Activated CD4-positive, alpha-beta T cell treated with anti-CD3 and anti-CD28 coated beads for 1 hour (primary cell): ENCODE data around the gene MCCC1.
"Not testable (repeated sequence)": the region's sequence is repeated elsewhere in the genome, so short reads cannot be mapped to it uniquely, and the experiment has no call there.

Experiments
- DNase-seq: peaks from one replicate; pipeline ENCODE4 v3.0.0-alpha.2; 2020

Gene MCCC1

DNA sequence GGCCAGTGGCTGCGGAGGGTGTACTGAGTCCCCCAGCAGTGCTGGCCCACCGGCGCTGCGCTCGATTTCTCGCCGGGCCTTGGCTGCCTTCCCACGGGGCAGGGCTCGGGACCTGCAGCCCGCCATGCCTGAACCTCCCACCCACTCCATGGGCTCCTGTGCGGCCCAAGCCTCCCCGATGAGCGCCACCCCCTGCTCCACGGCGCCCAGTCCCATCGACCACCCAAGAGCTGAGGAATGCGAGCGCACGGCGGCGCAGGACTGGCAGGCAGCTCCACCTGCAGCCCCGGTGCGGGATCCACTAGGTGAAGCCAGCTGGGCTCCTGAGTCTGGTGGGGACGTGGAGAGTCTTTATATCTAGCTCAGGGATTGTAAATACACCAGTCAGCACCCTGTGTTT lies 1.7 kb upstream of the MCCC1 start:
- not testable (repeated sequence) for DNase-seq

DNA sequence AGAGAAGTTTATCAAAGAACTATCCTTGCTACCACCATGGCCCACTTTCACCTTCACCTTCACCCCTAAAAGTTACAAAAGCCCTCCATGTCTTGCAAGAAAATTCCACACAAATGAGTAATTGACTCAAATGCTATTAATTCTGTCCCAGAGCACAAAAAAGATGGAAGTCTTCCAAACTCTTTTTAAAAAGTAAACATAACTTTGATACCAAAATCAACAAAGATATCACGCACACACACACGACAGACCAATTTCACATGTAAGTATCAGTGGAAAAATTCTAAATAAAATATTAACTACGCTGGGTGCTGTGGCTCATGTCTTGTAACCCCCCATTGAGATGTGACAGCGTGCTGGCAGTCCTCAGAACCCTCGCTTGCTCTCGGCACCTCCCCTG lies 1.1 kb upstream of the MCCC1 start:
- no peak for DNase-seq

DNA sequence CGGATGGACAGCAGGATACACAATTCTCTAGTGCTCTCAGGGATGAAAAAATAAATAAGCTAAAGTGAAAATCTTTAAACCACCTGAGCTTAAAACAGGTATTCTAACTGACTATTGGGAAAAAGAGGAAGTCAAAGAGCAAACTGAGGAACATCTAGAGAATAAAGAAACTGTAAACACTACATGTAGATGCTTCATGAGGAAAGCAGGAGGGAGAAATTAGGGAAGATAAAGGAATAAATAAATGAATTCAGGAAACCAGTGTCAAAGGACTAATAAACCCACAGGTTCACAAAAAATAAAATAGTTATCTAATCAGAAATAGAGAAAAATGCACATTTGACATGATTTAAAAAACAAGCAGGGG lies 525 bp upstream of the MCCC1 start:
- no peak for DNase-seq

DNA sequence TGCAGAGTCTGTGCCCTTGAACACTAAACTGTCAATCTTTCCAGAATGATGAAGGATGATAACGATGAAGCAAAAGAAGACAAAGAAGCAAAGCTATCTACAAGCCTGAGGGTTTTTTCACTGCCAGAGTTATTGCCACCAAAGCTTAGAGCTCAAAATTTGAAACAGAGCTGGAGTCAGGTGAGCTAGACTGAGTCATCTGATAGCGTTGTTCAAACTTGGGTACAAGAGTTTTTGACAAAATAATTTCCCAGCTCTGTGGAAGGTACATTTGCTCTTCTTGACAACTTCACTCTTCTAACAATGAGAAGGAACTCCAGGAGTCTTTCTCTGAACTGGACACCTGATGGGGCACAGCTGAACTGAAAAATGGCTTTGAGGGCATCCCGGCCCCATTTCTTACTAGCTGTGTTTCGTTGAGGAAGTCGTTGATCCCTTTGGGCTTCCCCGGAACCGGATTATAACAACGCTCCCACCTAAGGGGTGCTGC lies 715 bp downstream of the MCCC1 start:
- no peak for DNase-seq

DNA sequence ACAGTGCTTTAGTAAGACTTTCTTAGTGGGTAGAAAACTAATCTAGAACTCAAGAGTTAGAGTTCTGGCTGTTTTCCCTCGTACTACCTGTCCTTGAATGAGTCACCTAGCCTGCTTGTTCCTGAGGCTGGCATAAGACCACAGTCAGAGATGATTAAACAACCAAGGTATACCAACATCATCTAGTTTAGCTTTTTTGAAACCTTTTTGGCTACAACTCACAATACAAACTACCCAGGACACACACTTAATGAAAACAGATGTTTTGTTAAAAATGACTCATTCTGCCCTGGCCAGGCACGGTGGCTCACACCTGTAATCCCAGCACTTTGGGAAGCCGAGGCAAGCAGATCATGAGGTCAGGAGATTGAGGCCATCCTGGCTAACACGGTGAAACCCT lies 4.6 kb downstream of the MCCC1 start:
- no peak for DNase-seq

DNA sequence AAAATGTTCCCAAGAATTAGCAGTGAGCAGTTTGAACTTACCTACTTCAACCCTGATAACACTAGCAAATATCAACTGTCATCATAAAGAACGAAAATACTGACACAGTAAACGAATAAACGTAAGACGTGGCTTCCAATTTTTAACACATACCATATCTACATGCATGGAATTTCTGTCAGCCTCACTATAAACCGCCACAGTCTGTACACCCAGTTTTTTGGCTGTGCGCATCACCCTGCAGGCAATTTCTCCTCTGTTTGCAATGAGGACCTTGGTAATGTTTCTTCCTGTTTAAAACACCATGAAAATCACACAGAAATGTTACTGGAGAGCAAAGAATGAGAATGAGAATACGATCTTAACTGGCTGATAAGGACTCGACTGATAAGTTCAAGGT lies 7.0 kb downstream of the MCCC1 start:
- no peak for DNase-seq

DNA sequence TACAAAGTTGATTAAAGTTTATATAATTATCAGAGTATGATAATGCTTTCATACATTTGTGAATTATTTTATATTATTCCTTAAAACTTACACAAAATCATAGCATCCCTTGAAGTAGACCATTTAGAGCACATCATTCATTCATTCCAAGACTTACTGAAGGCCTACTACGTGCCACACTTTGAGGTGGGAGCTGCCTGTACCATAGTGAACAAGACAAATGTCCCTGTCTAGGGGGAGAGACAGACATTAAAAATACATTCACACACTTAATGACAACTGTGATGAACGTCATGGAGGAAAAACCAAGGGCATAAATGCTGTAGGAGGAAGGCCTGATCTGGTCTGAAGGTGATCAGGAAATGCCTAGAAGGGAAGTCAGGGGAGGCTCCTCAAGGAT lies 12.1 kb downstream of the MCCC1 start:
- DNase-seq: no peak

DNA sequence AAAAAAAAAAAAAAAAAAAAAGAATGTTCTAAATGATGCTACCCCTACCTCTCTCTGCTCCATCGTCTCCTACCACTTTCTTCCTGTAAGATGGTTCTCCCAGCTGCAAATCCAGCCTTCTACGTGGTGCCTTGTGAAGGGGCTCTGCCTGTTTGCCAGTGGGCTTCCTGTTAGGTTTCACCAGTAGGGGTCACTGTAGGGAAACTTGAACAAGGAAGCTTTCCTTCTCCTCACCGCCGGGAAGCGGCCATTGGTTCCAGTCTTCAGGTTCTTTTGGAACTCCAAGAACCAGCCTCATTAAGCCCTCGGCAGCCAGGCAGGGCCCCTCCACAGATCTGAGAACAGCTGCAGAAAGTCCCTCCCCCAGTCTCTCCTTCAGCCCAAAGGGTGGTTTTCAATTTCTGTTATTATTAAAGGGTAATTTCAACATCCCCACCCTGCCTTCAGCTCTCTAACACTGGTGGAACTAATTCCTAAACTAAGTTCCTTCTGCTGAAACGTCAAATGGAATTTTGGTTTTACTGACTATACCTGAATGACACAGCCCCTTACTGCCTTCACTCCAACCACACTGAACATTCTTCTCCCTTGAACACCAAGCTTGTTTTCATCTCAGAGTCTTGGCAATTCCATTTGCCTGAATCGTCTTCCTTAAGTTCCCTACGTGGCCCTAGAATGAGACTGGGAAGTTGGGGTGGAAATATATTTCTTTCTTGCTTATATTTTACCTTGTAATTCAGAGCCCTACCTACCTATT lies 13.5 kb downstream of the MCCC1 start:
- DNase-seq: no peak

DNA sequence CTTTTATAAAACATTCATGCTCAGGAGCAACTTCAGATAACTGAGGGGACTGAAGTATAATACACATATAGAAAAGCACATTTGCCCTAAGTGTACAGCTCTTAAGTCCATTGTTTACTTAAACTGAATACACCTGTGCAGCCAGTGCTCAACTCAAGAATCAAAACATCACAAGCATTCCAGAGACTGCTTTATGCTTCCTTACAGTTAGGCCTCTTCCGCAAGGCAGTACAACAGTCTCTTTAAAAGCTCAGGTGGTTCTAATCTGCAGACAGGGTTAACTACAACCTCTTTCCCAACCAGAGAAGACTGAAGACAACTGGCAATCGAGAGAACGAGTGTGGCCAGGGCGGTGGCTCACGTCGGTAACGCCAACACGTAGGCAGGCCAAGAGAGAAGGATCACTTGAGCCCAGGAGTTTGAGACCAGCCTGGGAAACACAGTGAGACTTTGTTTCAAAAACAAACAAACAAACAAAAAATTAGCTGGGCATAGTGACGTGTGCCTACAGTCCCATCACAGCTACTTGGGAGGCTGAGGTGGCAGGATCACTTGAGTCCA lies 16.9 kb downstream of the MCCC1 start:
- no peak for DNase-seq

DNA sequence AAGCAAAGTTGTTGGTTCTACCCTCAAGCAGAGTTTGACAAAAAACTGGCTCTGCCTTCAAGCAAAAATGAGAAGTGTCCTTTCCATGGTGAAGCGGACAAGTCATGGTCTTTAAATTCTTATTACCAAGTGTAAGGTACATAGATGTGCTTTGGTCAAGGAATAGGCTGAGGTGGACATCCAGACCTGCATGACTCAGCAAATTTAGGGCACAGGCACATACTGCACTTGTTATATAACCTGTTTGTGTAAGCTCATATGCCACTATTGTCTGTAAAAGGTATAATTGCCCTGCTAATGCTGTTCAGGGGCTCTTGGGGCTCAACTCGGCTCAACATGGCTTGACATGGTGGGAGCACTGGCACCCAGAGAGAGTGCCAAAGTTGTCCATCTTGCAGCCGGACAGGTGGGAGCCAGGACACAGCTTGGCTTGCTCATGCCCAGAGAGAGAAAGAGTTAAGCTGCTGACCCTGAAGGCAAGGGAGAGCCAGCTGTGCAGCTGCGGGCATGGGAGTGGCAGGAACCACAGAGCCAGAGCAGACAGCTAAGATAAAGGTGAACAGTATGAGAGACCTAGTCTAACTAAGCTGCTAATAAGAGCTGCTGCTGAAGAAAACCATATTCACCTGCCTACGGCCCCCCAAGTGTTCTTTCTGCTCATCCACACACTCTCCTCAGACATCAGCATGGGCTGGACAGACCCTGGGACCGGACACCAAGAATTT lies 17.7 kb downstream of the MCCC1 start:
- no peak for DNase-seq

DNA sequence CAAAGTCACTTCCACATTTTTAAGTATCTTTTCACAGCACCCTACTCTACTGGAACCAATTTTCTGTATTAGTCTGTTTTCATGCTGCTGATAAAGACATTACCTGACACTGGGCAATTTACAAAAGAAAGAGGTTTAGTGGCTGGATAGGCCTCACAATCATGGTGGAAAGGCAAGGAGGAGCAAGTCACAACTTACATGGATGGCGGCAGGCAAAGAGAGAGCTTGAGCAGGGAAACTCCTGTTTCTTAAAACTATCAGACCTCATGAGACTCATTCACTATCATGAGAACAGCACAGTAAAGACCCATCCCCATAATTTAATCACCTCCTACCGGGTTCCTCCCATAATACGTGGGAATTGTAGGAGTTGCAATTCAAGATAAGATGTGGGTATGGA lies 18.7 kb downstream of the MCCC1 start:
- DNase-seq: no peak

DNA sequence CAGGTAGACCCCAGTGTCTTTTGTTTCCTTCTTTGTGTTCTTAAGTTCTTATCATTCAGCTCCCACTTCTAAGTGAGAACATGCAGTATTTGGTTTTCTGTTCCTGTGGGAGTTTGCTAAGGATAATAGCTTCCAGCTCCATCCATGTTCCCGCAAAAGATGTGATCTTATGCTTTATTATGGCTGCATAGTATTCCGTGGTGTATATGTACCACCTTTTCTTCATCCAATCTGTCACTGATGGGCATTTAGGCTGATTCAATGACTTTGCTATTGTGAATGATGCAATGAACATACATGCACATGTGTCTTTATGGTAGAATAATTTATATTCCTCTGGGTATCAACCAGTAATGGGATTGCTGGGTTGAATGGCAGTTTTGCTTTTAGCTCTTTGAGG lies 24.4 kb downstream of the MCCC1 start:
- DNase-seq: no peak

DNA sequence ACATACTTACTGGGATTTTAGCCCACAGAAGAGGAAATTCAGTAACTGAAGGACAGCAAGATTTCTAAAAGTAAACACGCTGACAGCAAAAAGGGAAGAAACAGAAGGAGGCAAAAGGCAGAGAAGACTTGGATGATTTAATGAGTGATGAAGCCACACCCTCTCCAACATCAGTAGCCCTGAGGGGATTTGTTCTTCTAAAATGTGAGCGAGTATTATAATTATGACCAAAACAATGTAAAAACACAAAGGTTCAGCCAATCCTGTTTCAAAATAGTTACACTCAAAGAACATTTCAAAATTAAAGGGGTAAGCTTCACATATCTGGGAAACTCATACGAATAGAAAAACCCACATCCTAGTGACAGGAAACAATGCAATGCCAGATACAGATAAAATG lies 25.0 kb downstream of the MCCC1 start:
- no peak for DNase-seq

DNA sequence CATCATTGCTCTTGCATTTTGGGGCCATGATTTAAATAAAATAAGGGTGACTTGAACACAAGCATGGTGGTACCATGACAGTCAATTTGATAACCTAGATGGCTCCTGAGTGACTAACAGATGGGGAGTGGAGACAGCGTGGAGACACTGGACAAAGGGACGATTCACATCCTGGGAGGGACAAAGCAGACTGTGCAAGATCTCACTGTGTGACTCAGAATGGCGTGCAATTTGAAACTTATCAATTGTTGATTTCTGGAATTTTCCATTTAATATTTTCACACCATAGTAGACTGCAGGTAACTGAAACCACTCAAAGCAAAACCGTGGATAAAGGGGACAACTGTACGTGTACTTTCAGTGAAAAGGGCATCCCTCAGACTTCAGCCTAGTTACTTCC lies 25.5 kb downstream of the MCCC1 start:
- DNase-seq: no peak

DNA sequence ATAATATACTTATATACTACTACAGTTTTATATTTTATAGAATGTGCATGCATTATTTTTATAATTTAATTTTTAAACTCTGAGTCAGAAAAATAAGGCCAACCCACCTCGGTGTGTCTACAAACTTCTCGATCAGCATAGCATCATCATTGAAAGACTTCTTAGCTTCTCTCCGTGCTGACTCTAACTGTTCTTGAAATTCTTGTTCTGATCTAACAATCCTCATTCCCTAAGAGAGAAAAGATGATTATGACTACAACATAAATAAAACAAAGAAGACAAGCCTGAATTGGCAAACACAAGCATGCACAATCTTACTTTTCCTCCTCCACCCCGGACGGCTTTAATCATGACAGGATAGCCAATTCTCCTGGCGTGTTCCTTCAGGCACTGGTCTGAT lies 28.4 kb downstream of the MCCC1 start:
- DNase-seq: no peak

DNA sequence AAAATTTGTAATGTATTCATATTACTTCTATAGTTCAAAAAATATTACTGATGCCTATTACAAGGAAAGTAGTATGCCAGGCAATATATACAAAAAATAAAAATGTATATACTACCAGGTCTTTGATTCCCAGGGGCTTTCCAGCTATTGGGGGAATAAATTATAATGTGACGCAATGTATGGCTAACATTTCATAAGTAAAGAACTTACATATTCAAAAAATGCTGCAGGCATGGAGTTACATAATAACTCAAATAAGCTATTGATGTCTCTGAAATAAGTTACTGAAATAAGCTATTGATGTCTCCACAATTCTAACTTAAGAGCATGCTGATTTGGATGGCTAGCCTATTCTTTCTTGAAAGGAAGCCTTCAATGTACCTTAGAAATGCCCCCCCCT lies 30.2 kb downstream of the MCCC1 start:
- no peak for DNase-seq

DNA sequence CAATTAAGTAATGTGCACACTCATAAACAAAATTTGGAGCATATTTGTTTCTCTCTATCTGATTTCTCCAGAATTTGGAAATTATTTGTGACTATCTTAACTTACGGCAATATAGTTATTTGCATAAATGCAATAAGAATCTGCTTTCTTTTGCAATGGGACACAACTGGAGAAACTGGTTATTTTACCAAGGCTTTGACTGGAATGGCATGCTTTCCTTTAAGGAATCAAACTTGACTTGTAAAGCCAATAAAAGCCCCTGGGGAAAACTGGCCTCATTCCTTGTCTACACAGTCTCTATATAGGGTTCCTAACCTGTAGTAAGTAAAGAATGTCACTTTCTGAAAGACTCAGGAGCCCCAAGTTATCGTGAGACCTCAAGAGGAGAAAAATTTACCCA lies 32.4 kb downstream of the MCCC1 start:
- not testable (repeated sequence) for DNase-seq

DNA sequence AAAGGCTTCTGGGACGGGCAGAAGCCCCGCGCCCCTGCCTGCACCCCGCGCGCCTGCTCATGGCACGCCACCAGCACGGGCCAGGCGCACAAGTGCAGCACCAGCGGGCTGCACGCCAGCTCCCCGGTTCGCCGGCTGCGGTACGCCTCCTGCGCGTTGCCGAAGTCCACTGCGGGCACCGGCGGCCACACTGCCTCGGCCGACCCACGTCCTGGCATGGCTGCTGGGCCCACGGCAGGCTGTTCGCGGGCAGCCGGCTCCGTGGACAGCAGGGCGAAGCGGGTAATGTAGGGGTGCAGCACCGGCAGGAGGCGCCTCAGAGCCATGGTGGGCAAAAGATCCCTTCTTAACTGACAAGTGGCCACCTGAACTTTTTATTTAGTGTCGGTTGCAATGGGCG lies 34.8 kb downstream of the MCCC1 start:
- no peak for DNase-seq

DNA sequence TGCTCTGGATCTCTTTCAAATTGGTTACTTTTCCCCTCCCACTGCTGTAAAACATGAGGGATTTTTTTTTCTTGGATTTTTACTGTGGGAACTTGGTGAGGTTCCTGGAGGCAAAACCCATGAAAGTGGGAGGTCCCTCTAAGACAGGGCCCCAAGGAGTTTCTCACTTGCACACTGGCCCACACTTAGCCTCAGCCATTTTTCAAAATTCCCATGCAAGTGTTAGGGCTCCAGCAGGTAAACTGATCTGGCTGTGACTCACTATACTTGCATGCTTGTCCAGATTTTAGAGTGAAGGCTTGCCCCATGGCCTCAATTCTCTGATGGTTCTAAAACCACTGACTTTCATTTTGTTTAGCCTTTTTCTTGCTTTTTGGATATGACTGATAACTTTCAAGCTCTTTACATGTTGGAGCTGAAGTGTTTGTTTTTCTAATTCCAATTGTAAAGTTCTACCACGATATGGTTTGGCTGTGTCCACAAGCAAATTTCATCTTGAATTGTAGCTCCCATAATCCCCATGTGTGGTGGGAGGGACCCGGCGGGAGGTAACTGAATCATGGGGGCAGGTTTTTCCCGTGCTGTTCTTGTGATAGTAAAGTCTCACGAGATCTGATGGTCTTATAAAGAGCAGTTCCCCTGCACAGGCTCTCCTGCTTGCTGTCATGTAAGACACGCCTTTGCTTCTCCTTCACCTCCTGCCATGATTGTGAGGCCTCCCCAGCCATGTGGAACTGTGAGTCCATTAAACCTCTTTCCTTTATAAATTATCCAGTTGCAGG lies 37.7 kb downstream of the MCCC1 start:
- no peak for DNase-seq

DNA sequence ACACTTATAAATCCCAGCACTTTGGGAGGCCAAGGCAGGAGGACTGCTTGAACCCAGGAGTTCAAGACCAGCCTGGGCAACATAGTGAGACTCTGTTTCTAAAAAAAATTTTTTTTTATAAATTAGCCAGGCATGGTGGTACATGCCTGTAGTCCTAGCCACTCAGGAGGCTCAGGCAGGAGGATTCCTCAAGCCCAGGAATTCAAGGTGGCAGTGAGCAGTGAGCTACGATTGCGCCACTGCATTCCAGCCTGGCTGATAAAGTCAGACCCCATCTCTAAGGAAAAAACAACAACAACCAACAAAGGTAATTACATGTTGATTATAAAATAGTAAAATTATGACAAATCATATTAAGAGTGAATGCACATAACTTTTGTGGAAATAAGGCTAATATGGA lies 40.9 kb downstream of the MCCC1 start:
- DNase-seq: no peak

DNA sequence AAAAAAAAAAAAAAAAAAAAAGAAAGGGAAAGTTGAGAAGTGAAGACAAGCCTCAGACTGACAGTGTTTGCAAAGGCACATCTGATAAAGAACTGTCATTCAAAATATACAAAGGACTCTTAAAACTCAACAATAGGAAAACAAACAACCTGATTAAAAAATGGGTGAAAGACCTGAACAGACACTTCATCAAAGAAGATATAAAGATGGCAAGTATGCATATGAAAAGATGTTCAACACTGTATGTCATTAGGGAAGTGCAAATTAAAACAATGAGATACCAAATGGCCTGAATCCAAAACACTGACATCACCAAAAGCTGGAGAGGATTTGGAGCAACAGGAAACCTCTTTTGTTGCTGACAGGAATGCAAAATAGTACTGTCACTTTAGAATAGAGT lies 48.6 kb downstream of the MCCC1 start:
- DNase-seq: no peak

DNA sequence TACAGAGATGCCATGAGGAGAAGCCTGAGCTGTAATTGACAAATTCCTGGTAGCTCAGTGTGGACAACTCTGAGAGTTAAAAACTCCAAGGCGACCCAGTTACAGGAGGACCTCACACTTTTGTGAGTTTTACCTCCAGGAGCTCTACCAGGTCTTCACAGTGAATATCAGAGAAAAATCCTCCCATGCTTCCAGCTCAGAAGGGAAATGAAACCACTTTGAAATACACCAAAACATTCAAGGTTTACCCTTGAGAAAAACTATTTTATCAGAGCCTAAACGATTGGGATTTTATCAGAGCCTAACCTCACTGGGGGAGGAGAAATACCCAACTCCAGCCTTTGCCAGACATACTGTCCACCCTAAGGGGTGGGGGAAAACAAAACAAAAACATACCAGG lies 52.4 kb downstream of the MCCC1 start:
- no peak for DNase-seq

DNA sequence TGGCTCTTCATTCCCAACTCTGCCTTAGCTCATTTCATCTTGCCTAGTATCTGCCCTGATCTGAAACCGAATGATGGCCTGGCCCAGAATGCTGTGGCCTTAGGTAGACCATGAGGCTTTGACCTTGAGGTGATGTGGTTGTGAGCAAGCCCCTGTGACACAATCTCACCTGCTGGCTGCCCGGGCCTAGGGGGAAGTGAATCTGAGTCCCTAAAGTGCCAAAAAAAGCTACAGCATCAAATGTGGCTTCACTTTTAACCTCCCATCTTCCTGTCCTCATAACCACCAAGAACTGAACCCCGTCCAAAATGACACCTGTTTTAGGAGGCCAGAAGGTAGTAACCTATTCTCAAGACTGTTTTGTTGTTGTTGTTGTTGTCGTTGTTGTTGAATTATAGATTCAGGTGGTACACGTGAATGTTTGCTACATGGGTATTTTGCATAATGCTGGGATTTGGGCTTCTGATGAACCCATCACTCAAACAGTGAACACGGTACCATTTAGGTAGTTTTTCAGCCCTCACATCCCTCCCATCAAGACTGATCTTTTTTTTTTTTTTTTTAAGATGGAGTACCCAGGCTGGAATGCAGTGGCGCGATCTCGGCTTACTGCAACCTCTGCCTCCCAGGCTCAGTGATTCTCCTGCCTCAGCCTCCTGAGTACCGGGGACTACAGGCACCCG lies 54.6 kb downstream of the MCCC1 start:
- DNase-seq: no peak
